HFFc6 (cell line): Measurements from ENCODE around the gene CUX1. TPM values are rescaled to one million over a fixed set of nuclear protein-coding genes. Genes with fewer than 3 reads are reported as not detected.
"Not testable (repeated sequence)": the region's sequence is repeated elsewhere in the genome, so short reads cannot be mapped to it uniquely, and the experiment has no call there.

Source experiments
- DNase-seq: peaks from one replicate; pipeline ENCODE4 v3.0.0-alpha.2; 2018
- H3K27ac Mint-ChIP-seq: 2 replicates; pipeline ENCODE4 v1.8.0; 2020; ENCODE audit warnings: mild to moderate bottlenecking, mixed read lengths
- H3K27me3 Mint-ChIP-seq: 2 replicates; pipeline ENCODE4 v1.8.0; 2021; ENCODE audit warnings: mild to moderate bottlenecking, moderate library complexity, mixed read lengths; ENCODE audit not compliant: insufficient read depth
- H3K36me3 Mint-ChIP-seq: 2 replicates; pipeline ENCODE4 v1.8.0; 2021; ENCODE audit warnings: low read depth, mixed read lengths
- H3K4me1 Mint-ChIP-seq: 2 replicates; pipeline ENCODE4 v1.8.0; 2020; ENCODE audit warnings: low read depth, mixed read lengths
- H3K4me3 Mint-ChIP-seq: 2 replicates; pipeline ENCODE4 v1.8.0; 2020; ENCODE audit warnings: mild to moderate bottlenecking, moderate library complexity, mixed read lengths
- H3K9me3 Mint-ChIP-seq: 2 replicates; pipeline ENCODE4 v1.8.0; 2020; ENCODE audit warnings: mild to moderate bottlenecking, mixed read lengths
- CTCF ChIP-seq: fragments of 200-600 bp; sonication (generic); IDR thresholded peaks from 2 replicates; pipeline ENCODE4 v1.5.0; 2021; ENCODE audit warnings: antibody characterized with exemption, mild to moderate bottlenecking
- total RNA-seq, 6 experiments: library from RNA; stranded (reverse); fragmentation: NEBNext Ultra II Directional; extraction: Animal tissue kit (Norgen Biotek cat#: 25700); gene quantifications; 2 replicates in 1 of 6; 3 replicates in 5 of 6; pipeline ENCODE4 v1.2.3, GENCODE V29; 2021

Gene CUX1
- total RNA-seq, 6 experiments from 2014 or later: 46.9 to 64.2 (median 51.6) TPM

GRCh38 chr7:101832205-101832631 lies 14.8 kb downstream of the CUX1 start:
- peaks cover 1% of the 10 kb centered on the region; the same call in 1 of the 2 replicates for H3K27me3 Mint-ChIP-seq
- H3K36me3 Mint-ChIP-seq: peaks cover 13% of the 10 kb centered on the region
- no peaks in the 10 kb centered on the region for H3K4me1 Mint-ChIP-seq
- no peak for TF ChIP-seq CTCF
- H3K9me3 Mint-ChIP-seq: no peaks in the 10 kb centered on the region
- no peak for DNase-seq
- no peak overlapping the region for H3K4me3 Mint-ChIP-seq
- H3K27ac Mint-ChIP-seq: no peak overlapping the region

- Mint-ChIP-seq H3K4me3 (no peak overlapping the region), H3K27ac (no peak overlapping the region)
These were observed 15.4 kb downstream of the CUX1 start for GRCh38 chr7:101832685-101833375.

GRCh38 chr7:101833799-101834198 lies 16.4 kb downstream of the CUX1 start:
- H3K27me3 Mint-ChIP-seq: peaks cover 1% of the 10 kb centered on the region; the same call in 1 of the 2 replicates
- no peak overlapping the region for H3K4me3 Mint-ChIP-seq
- peaks cover 5% of the 10 kb centered on the region for H3K36me3 Mint-ChIP-seq
- TF ChIP-seq CTCF: no peak
- DNase-seq: no peak
- H3K9me3 Mint-ChIP-seq: no peaks in the 10 kb centered on the region
- H3K27ac Mint-ChIP-seq: no peak overlapping the region
- no peaks in the 10 kb centered on the region for H3K4me1 Mint-ChIP-seq

More at GRCh38 chr7:101832685-101833375, 15.4 kb downstream of the CUX1 start:
- no peak for TF ChIP-seq CTCF
- Mint-ChIP-seq H3K9me3 (no peaks in the 10 kb centered on the region), H3K4me1 (no peaks in the 10 kb centered on the region), H3K36me3 (peaks cover 10% of the 10 kb centered on the region), H3K27me3 (peaks cover 1% of the 10 kb centered on the region; the same call in 1 of the 2 replicates)
- no peak for DNase-seq

GRCh38 chr7:101835136-101835535 lies 17.7 kb downstream of the CUX1 start:
- H3K9me3 Mint-ChIP-seq: no peaks in the 10 kb centered on the region
- H3K4me3 Mint-ChIP-seq: no peak overlapping the region
- H3K27ac Mint-ChIP-seq: no peak overlapping the region
- DNase-seq: no peak
- H3K27me3 Mint-ChIP-seq: no peaks in the 10 kb centered on the region
- H3K36me3 Mint-ChIP-seq: no peaks in the 10 kb centered on the region; the same call in 1 of the 2 replicates
- no peak for TF ChIP-seq CTCF
- no peaks in the 10 kb centered on the region for H3K4me1 Mint-ChIP-seq

GRCh38 chr7:101837433-101837832 lies 20.0 kb downstream of the CUX1 start:
- not testable (repeated sequence) for H3K9me3 Mint-ChIP-seq, H3K36me3 Mint-ChIP-seq, H3K27ac Mint-ChIP-seq, H3K4me1 Mint-ChIP-seq, H3K4me3 Mint-ChIP-seq, DNase-seq, H3K27me3 Mint-ChIP-seq

GRCh38 chr7:101838837-101839483 lies 21.5 kb downstream of the CUX1 start:
- Mint-ChIP-seq H3K27me3 (no peaks in the 10 kb centered on the region; the same call in 1 of the 2 replicates), H3K36me3 (peaks cover 4% of the 10 kb centered on the region; the same call in 1 of the 2 replicates), H3K27ac (no peak overlapping the region), H3K4me1 (no peaks in the 10 kb centered on the region), H3K4me3 (no peak overlapping the region), H3K9me3 (no peaks in the 10 kb centered on the region)
- DNase-seq: no peak
- TF ChIP-seq CTCF: no peak
